Glomerular endothelial cell (primary cell): ENCODE data around the gene SAMD13. TPM values are rescaled to one million over a fixed set of nuclear protein-coding genes. Genes with fewer than 3 reads are reported as not detected.
"Not testable (repeated sequence)": the region's sequence is repeated elsewhere in the genome, so short reads cannot be mapped to it uniquely, and the experiment has no call there.

ENCODE experiments used
- DNase-seq: peaks from one replicate; pipeline ENCODE4 v3.0.0-alpha.2; 2011; ENCODE audit warnings: low read depth, low spot score; ENCODE audit errors: extremely low read depth
- total RNA-seq: library from RNA; depleted of rRNA; stranded (reverse); fragments of >200 nt; gene quantifications from 2 replicates; pipeline ENCODE4 v1.2.3, GENCODE V29; 2015

The SAMD13 gene
- total RNA-seq, 1 donor from 2014 or later, result 1.3 TPM

DNA sequence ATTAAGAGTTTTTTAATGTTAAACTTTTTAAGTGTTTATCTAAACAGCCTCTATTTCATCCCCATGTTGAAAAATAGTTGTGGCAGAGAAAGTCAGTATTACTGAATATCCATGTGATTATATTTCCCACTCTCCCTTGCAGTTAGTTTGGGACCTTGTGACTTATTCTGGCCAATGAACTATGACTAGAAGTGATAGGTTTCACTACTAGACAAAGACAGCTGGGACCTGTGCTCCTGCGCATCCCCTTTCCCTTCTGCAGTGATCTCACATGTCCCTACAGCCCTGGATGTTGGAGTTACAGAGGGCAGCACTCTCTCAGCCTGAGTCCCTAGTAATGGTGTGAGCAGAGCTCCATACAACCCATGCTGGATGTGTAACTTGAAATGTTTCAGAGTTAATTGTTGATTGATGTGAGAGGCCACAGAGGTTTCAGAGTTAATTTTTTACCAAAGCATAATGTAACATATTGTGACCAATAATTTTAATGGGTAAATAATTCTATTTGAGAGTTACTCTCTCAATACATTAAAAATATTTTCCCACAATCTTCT, 18.7 kb upstream of the SAMD13 start:
- DNase-seq, result no peak

GRCh38 chr1:84283381-84283780, 18.1 kb upstream of the SAMD13 start:
- DNase-seq, result no peak

- DNase-seq, result no peak
These were observed 15.4 kb upstream of the SAMD13 start for GRCh38 chr1:84286071-84286470.

GRCh38 chr1:84287389-84287788, 14.1 kb upstream of the SAMD13 start:
- DNase-seq, result not testable (repeated sequence)

DNA sequence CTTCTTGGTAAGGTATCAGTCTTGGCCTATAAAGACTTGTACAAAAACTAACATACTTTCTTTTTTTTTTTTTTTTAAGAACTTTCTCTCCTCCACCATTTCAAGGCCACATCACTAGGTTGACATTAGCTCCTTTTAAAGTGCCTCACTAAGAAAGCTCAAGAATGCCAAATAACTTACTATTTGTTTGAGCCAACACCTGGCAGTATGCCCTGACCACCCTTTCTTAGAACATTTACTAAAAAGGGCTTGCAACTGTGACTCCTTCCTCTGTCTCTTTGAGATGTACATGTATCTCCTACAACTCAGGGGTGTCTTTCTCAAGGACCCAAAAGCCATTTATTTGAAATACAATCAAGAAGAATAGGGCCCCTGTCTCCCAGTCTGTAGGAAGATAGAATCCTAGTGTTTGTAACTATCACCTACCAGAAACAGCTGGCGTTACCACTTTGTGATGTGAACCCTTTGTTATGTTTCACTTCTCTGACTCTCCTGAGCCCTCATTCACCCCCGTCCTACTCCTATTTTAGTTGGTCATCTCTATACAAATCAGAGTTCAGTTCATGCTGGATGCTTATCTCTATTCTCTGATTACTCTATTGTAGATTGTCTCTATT, 12.2 kb upstream of the SAMD13 start:
- no peak for DNase-seq

DNA sequence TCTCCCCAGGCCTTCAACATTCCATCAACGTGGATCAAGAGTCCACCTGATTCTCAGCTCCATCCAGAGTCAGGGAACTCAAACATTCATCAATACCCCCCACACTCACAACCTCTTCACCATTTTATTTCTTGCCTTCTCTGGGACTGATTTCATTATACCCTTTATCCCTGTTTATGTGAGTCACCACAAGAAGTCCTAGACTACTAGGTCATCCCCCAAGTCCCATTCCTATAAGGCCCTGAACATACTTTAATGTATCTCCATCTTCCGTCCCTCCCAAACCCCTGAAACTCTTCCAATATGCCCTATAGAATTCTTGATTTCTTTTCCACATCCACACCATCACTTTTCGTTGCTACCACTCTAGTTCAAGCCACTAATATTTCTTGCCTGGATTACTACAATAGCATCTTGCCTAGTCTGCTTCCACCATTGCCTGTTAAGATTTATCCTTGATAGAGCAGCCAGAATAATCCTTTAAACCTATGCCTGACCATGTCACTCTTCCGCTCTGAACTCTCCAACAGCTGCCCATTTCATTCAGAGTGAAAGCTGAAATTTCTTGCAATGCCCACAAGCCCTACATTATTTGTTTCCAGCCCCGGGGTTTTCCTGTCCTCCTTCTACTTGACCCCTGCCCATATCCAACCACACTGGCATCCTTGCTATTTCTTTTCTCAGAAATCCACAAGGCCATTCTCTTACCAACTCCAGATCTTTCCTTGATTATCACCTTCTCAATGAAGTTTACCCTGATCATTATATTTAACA, 9.4 kb upstream of the SAMD13 start:
- DNase-seq, result no peak

DNA sequence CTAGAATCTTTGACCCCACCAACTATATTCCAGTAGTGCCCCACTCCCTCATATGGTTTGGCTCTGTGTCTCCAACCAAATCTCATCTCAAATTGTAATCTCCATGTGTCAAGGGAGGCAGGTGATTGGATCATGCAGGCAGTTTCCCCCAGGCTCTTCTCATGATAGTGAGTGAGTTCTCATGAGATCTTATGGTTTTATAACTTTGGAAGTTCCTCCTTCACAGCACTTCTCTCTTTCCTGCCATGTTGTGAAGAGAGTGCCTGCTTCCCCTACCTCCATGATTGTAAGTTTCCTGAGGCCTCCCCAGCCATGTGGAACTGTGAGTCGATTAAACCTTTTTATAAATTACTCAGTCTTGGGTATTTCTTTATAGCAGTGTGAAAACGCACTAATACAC, 7.7 kb upstream of the SAMD13 start:
- no peak for DNase-seq

- DNase-seq, result no peak
These were observed 6.8 kb upstream of the SAMD13 start for GRCh38 chr1:84294751-84295150.

DNA sequence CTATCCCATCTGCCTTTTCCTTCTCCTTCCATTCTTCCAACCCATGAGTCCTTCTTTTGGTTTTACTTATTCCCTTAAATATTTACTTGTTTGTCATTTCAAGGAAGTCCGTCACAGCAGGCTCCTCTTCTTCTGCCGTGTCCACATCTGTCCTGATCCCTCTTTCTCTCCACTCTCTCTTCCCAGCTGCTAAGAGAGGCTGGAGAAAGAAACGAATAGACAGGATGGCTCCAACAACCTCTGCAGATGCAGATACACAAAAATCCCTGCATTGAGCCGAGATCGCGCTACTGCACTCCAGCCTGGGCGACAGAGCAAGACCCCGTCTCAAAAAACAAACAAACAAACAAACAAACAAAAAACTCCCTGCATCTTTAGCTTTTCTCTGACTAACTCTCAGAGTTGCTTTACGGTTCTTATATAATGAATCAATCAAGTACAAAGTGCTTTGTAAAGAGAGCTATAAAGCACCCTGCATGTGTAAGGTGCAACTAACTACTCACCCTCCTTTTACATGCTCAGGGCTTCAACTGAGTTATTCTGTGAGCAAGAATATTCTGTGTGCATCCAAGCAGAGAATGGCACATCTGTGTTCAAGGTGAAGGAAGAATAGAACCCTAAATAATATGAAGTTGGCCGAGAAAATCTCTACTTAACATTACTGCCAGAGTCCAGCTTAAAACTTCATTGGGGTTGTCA, 3.8 kb upstream of the SAMD13 start:
- no peak for DNase-seq

DNA sequence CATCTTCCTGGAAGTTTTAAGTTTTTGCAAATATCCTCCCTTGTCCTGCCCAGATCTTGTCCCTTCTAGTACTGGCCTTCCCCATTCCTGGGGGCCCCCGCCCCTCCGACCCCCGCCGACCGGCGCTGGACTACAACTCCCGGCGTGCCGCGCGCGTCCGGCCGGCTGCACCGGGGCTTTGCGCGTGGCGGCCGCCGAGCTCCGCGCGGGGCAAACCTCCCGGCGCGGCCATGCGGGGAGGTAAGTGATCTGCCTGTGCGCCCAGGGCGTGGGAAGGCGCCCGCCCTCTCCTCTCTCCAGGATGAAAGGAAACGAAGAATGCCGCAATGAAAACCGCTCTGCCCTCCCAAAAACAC, 3.2 kb upstream of the SAMD13 start:
- no peak for DNase-seq

DNA sequence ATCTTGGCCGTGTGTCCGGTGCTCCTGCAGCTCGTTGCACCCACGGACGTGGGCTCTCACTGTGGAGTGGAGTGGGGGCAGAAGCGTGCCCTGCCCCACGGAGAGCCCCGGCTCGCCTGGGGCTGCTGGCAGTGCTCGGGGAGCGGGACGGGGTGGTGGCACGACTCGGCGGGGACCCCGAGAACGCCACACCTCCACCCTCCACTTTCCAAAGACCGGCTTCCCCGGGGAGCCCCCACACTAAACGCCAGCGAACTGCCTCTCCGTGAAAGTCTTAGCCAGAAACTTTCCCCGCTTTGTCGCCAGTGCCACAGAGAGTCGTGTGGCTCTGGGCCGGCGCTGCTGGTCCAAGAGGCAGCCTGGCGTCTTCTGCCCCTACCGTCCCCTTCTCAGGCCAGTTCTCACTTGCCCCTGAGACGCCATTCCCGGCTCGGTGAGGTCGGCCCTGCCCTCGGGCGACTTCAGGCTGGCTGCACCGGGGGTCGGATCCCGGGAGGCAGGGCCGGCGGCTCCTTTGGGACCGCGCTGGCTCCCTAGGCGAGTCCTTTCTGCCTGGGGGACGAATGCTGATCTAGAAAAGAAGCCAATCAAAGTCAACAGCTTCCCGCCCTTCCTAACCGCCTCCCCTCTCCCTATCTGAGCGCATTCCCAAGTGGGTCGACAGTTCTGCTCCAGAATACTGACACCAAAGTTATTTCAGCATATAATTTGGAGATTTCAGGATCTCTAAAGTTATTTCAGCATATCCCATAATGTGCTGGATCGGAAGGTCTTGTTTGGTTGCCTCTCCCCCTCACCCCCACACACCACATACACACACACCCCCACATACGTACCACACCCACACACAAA, 2.6 kb upstream of the SAMD13 start:
- no peak for DNase-seq

DNA sequence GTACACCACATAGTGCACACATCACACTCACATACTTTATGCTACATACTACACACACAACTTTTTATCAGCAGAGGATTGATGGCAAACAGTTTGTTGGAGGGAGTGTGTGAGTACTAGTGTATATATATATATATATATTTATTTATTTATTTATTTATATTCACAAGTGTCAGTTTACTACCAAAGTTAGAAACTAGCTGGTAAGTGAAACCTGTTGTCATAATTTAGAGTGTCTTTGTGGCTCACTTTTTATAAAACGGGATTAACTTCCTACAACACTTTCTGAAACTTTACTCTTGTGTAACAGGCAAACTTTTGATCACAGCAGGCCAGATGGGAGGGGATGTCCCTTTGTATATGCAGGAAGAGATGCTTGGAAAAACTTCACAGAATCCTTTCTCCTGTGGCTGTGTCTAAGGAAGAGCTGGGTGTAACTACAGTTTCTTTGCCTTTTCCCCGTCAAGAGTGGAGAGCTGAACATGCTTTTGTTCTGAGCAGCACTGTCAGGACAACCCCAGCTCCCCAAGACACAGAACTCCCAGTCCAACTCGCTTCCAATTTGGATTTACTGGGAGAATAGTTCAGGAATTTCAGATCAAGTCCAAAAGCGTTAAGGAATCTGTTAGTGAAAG, 1.9 kb upstream of the SAMD13 start:
- no peak for DNase-seq

DNA sequence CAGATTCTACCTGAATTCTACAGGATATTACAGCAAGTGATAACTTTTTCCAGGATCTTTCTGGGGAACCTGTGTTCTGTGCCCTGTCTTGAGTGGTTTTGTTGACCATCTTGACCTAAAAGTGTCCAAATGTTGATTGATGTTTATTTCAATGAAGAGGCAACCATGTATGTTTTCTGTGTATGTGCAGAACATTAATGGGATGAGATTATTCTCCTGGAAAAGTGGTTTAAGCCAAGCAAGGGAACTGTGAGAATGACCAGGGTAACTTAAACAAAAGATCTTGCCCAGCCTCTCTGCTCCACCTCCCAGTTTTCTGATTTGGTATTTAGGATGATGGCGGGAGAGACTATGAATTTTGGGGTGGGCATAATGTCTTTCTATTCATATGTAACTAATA, 1.0 kb upstream of the SAMD13 start:
- DNase-seq, result no peak

- DNase-seq, result no peak
These were observed 377 bp downstream of the SAMD13 start for GRCh38 chr1:84301785-84302385.

DNA sequence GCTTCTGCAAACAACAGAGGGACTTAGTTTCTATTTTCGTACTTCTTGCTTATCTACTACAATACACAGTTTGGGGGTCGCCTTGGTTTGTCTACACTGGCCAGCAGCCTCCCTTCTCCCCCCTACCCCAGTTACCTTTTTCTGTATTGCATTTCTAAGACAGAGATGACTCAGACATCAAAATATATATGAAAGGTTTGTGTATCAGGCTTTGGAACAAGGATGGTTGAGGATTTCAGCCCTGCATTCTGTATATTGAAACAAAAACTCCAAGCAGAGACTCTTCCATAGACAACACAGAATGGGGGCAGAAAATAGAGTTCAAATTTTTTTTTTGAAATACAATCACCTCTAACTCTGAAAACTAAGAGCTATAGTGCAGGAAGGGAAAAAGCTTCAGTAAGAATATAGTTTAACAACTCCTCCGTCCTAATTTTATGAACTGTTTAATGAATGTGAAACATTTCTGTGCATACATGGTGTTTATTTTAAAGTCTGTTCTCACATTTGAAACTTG, 1.9 kb downstream of the SAMD13 start:
- DNase-seq, result no peak

- DNase-seq, result no peak
These were observed 5.9 kb downstream of the SAMD13 start for GRCh38 chr1:84307398-84307797.

GRCh38 chr1:84311296-84311695, 9.8 kb downstream of the SAMD13 start:
- no peak for DNase-seq

GRCh38 chr1:84319662-84320061, 18.2 kb downstream of the SAMD13 start:
- DNase-seq, result no peak

DNA sequence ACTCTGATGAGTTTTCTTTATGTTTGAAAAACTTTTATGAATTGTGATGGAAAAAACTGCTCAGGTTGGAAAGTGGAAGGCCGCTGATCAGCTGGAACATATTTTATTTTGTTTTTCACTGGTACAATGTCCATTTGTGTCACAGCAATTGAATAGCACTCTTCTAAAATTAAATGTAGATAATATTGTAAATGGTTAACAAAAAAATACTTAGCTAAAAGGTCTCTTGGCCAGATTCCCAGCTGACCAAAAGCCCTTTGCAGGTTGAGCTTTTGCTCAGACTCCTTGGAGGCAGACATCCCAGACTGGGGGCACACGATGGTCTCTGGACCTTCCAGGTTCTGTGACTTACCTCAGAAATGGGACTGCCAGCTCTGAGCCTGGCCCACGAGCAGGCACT, 26.3 kb downstream of the SAMD13 start:
- no peak for DNase-seq
